GM21447 (cell line): ENCODE measurements around the gene TNFSF12.
"Not testable (repeated sequence)": the region's sequence is repeated elsewhere in the genome, so short reads cannot be mapped to it uniquely, and the experiment has no call there.

Experiments used
- ATAC-seq: cut with Tn5 transposase; IDR thresholded peaks from one replicate; pipeline ENCODE4 v1.9.1; 2021; ENCODE audit not compliant: unreplicated experiment

The TNFSF12 gene

GRCh38 chr17:7583253-7584109 lies 34.6 kb downstream of the TNFSF12 start, which contains the start of gene MPDU1:
Gene MPDU1, plus strand, starts transcription at chr17:7583852. Its CDS starts 11 bp downstream, at chr17:7583863.
- ATAC-seq, result peak; percentile 57

- no peak for ATAC-seq
Observed at GRCh38 chr17:7586673-7587419, 38.0 kb downstream of the TNFSF12 start.

GRCh38 chr17:7587420-7588151 lies 38.7 kb downstream of the TNFSF12 start:
- no peak for ATAC-seq

GRCh38 chr17:7588553-7589203 lies 39.8 kb downstream of the TNFSF12 start:
- ATAC-seq, result no peak

- ATAC-seq, result no peak
Observed at GRCh38 chr17:7589204-7589868, 40.5 kb downstream of the TNFSF12 start.

GRCh38 chr17:7589891-7590691 lies 41.2 kb downstream of the TNFSF12 start, which contains the start of gene SOX15:
Gene SOX15, minus strand, starts transcription at chr17:7590094. Its CDS starts 418 bp downstream, at chr17:7589676.
- no peak for ATAC-seq

GRCh38 chr17:7590743-7591142 lies 41.9 kb downstream of the TNFSF12 start:
- ATAC-seq, result no peak

GRCh38 chr17:7591596-7591995 lies 42.7 kb downstream of the TNFSF12 start:
- no peak for ATAC-seq

GRCh38 chr17:7592422-7593021 lies 43.7 kb downstream of the TNFSF12 start:
- ATAC-seq, result no peak

GRCh38 chr17:7593296-7593695 lies 44.4 kb downstream of the TNFSF12 start:
- no peak for ATAC-seq

- ATAC-seq, result not testable (repeated sequence)
Observed at GRCh38 chr17:7597561-7597960, 48.7 kb downstream of the TNFSF12 start.

GRCh38 chr17:7606280-7606679 lies 57.4 kb downstream of the TNFSF12 start:
- no peak for ATAC-seq
